ENCODE results near the gene PPP2R5B. TPM values are rescaled to one million over a fixed set of nuclear protein-coding genes. Genes with fewer than 3 reads are reported as not detected.

Gene PPP2R5B
- total RNA-seq, 1 donor from 2014 or later = 5.7 TPM

DNA sequence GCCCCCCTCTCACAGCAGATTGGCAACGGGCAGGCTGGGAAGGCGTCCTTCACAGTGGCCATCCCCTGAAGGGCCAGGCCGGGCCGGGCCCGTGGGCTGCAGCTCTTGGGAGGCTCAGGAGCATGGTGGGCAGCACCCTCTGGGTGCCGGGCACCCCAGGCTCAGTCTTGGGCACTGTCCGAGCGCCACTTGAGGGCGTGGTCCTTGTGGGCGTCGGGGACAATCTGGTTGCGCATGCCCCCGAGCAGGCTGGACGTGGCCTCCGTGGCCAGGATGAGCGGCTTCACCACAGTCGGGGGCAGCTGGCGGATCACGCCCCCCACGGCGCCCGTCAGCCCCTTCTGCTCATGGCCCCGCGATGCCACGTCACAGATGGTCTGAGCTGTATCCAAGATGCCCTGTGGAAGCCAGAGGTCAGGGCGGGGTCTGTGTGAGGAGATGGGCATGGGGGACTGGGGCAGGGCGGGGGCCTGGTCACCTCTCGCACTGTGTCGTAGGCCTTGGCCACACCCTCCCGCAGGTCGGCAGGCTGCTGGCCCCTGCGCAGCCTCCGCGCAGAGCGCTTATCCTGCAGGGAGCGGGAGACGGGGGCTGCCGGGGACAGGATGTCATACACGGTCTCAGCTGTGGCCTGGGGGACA, 29.6 kb upstream of the PPP2R5B start:
- Histone ChIP-seq H3K9ac (no peak overlapping the region), H4K20me1 (ENCODE audit: low read depth) (peaks cover 5% of the 10 kb centered on the region), H3K4me2 (no peak overlapping the region), H3K36me3 (no peaks in the 10 kb centered on the region), H3K27me3 (no peaks in the 10 kb centered on the region), H3K27ac (no peak overlapping the region), H3K9me3 (ENCODE audit: low read depth) (no peaks in the 10 kb centered on the region), H2AFZ (replicated peaks) (no peak overlapping the region), H3K4me1 (no peaks in the 10 kb centered on the region), H3K4me3 (no peak overlapping the region), H3K79me2 (ENCODE audit: low read depth) (no peaks in the 10 kb centered on the region), H3F3A (ENCODE audit: low read depth) (no peaks in the 10 kb centered on the region)
- H3K4me3 Mint-ChIP-seq = no peak overlapping the region
- peaks cover 9% of the 10 kb centered on the region for H3K27me3 Mint-ChIP-seq (ENCODE audit: insufficient read depth, low read depth)
- H3K27ac Mint-ChIP-seq = no peak overlapping the region
- DNase-seq (ENCODE audit: low spot score) = no peak
- no peaks in the 10 kb centered on the region for H3K4me1 Mint-ChIP-seq
- H3K9me3 Mint-ChIP-seq = no peaks in the 10 kb centered on the region
- H3K36me3 Mint-ChIP-seq = no peaks in the 10 kb centered on the region
- TF ChIP-seq, protein P1, sequence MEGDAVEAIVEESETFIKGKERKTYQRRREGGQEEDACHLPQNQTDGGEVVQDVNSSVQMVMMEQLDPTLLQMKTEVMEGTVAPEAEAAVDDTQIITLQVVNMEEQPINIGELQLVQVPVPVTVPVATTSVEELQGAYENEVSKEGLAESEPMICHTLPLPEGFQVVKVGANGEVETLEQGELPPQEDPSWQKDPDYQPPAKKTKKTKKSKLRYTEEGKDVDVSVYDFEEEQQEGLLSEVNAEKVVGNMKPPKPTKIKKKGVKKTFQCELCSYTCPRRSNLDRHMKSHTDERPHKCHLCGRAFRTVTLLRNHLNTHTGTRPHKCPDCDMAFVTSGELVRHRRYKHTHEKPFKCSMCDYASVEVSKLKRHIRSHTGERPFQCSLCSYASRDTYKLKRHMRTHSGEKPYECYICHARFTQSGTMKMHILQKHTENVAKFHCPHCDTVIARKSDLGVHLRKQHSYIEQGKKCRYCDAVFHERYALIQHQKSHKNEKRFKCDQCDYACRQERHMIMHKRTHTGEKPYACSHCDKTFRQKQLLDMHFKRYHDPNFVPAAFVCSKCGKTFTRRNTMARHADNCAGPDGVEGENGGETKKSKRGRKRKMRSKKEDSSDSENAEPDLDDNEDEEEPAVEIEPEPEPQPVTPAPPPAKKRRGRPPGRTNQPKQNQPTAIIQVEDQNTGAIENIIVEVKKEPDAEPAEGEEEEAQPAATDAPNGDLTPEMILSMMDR (IDR thresholded peaks at IDR 0.05) = no peak
- TF ChIP-seq EZH2 (IDR thresholded peaks at IDR 0.05) = no peak
- no peak for TF ChIP-seq EZH2phosphoT487 (IDR thresholded peaks at IDR 0.05)

DNA sequence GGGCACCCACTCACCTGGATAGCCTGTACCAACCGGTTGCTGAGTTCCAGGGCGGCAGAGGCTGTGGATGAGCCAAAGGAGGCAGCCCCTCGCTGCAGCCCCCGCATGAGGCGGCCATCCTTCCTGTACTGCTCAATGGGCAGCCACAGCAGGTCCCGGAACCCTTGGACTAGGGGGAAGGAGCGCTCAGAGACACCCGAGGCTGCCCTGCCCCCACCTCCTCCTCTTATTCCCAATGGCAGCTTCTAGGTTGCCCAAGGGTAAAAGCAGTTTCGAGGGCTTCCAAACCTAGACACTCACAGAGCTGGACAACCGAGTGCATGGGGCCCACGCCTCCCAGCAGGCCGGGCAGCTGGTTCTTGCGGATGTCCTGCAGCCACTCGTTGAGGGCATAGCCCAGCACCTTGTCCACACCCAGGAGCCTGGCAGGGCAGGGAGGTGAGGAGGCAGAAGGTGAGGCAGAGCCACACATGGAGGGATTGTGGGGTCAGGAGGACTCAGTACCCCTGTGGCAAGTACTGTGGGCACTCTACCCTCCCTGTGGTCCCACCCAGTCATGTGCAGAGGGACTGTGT, 28.0 kb upstream of the PPP2R5B start:
- no peaks in the 10 kb centered on the region for H3K9me3 Mint-ChIP-seq
- no peaks in the 10 kb centered on the region for H3K4me1 Mint-ChIP-seq
- no peaks in the 10 kb centered on the region for H3K27me3 ChIP-seq
- no peak overlapping the region for H2AFZ ChIP-seq (replicated peaks)
- no peak overlapping the region for H3K4me3 ChIP-seq
- DNase-seq (ENCODE audit: low spot score) = no peak
- H3K4me3 Mint-ChIP-seq = no peak overlapping the region
- TF ChIP-seq, protein P1 (IDR thresholded peaks at IDR 0.05) = no peak
- no peak for TF ChIP-seq EZH2 (IDR thresholded peaks at IDR 0.05)
- no peak for TF ChIP-seq EZH2phosphoT487 (IDR thresholded peaks at IDR 0.05)
- H3K27ac ChIP-seq = no peak overlapping the region
- H3K9me3 ChIP-seq (ENCODE audit: low read depth) = no peaks in the 10 kb centered on the region
- H3K79me2 ChIP-seq (ENCODE audit: low read depth) = no peaks in the 10 kb centered on the region
- H4K20me1 ChIP-seq (ENCODE audit: low read depth) = peaks cover 5% of the 10 kb centered on the region
- H3K36me3 Mint-ChIP-seq = peaks cover 2% of the 10 kb centered on the region
- H3F3A ChIP-seq (ENCODE audit: low read depth) = no peaks in the 10 kb centered on the region
- no peaks in the 10 kb centered on the region for H3K4me1 ChIP-seq
- no peak overlapping the region for H3K27ac Mint-ChIP-seq
- peaks cover 11% of the 10 kb centered on the region for H3K27me3 Mint-ChIP-seq (ENCODE audit: insufficient read depth, low read depth)
- no peak overlapping the region for H3K9ac ChIP-seq
- no peak overlapping the region for H3K4me2 ChIP-seq
- no peaks in the 10 kb centered on the region for H3K36me3 ChIP-seq

DNA sequence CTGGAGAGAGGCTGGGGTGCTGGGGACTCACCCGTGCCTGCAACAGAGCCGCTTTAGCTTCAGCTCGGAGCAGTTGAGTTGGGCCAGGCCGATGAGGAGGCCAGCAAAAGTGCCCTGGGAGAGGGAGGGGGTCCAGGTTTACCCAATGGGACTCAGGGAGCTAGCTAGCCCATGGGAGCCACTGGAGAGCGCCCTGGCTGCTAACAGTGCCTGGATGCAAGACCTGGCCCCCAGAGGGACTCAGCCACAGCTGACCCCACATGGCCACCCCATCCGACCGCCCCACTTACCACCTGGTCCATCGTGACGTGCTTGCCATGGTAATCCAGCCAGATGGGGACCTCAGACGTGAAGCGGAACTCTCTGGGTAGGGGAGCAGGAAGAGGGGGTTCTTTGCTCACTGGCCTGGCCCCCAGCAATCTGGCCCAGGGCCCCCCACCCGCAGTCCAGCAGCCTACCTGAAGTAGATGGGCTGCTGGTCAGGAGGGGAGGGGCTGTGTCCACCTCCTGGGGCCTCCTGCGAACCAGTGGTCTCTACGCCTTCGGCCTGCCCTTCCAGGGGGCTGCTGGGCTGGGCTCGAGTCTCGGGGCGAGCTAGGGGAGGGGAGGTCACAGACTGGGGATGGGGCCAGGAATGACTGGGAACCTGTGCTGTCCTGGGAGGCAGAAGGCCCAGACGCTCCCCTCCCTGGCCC, 27.0 kb upstream of the PPP2R5B start:
- Histone ChIP-seq H3K79me2 (ENCODE audit: low read depth) (no peaks in the 10 kb centered on the region), H3K4me3 (no peak overlapping the region), H3K9me3 (ENCODE audit: low read depth) (no peaks in the 10 kb centered on the region), H3K27ac (no peak overlapping the region), H4K20me1 (ENCODE audit: low read depth) (peaks cover 5% of the 10 kb centered on the region), H3K4me1 (no peaks in the 10 kb centered on the region), H3K36me3 (no peaks in the 10 kb centered on the region), H3K4me2 (no peak overlapping the region), H3K9ac (no peak overlapping the region), H2AFZ (replicated peaks) (no peak overlapping the region), H3K27me3 (no peaks in the 10 kb centered on the region), H3F3A (ENCODE audit: low read depth) (no peaks in the 10 kb centered on the region)
- no peak overlapping the region for H3K4me3 Mint-ChIP-seq
- no peak overlapping the region for H3K27ac Mint-ChIP-seq
- DNase-seq (ENCODE audit: low spot score) = no peak
- H3K36me3 Mint-ChIP-seq = peaks cover 3% of the 10 kb centered on the region
- no peaks in the 10 kb centered on the region for H3K4me1 Mint-ChIP-seq
- no peak for TF ChIP-seq EZH2phosphoT487 (IDR thresholded peaks at IDR 0.05)
- TF ChIP-seq, protein P1 (IDR thresholded peaks at IDR 0.05) = no peak
- no peak for TF ChIP-seq EZH2 (IDR thresholded peaks at IDR 0.05)
- peaks cover 6% of the 10 kb centered on the region for H3K27me3 Mint-ChIP-seq (ENCODE audit: insufficient read depth, low read depth)
- no peaks in the 10 kb centered on the region for H3K9me3 Mint-ChIP-seq
